ENCODE measurements around the gene OR2M7. TPM values are rescaled to one million over a fixed set of nuclear protein-coding genes. Genes with fewer than 3 reads are reported as not detected.

OR2M7 gene, protein sequence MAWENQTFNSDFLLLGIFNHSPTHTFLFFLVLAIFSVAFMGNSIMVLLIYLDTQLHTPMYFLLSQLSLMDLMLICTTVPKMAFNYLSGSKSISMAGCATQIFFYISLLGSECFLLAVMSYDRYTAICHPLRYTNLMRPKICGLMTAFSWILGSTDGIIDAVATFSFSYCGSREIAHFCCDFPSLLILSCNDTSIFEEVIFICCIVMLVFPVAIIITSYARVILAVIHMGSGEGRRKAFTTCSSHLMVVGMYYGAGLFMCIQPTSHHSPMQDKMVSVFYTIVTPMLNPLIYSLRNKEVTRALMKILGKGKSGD
- total RNA-seq (2021; ENCODE audit: unreplicated experiment), result not detected
- not detected for polyA plus RNA-seq (2012; ENCODE audit: insufficient read length)
- Bru-seq, nascent RNA, result not detected
- BruChase-seq, experiment 1, labeled RNA remaining after a 2-hour chase, result not detected
- not detected for BruChase-seq, experiment 2, labeled RNA remaining after a 6-hour chase
- long read RNA-seq, result 0 reads

- TF ChIP-seq POLR2AphosphoS5 (IDR thresholded peaks at IDR 0.05; ENCODE audit: low read depth, low read length) (no peak), CTCF (IDR thresholded peaks at IDR 0.05) (no peak), TCF7L2 (IDR thresholded peaks at IDR 0.05; ENCODE audit: low read depth, low read length) (no peak), SIN3A (IDR thresholded peaks at IDR 0.05; ENCODE audit: borderline replicate concordance, insufficient read depth, low read depth, low read length) (no peak), REST (IDR thresholded peaks at IDR 0.05; ENCODE audit: insufficient read depth in 1 of 2, low read depth in 2 of 2, low read length in 1 of 2) (no peak)
- in situ Hi-C loops (cut with HindIII; ENCODE audit: low pct_unique_long_range_greater_than_20kb, low sequenced_read_pairs) (no loop called here), intact Hi-C loops (cut with micrococcal nuclease; ENCODE audit: unreplicated experiment) (no loop called here)
- no peaks in the 10 kb centered on the region for H3K27me3 ChIP-seq (ENCODE audit: control insufficient read depth, insufficient read depth, low read length)
- ChIA-PET CTCF (no interaction called here), POLR2A (no interaction called here)
- no peak within 1 kb of the TSS for H3K27ac ChIP-seq (ENCODE audit: low read length)
- H3K9me3 ChIP-seq (ENCODE audit: control insufficient read depth, insufficient read depth, low read depth, low read length), result no peaks in the 10 kb centered on the region
- DNase-seq (ENCODE audit: low read depth, low spot score) (no peak), ATAC-seq (no peak)
- H3K4me3 ChIP-seq (ENCODE audit: low read depth in 2 of 2, low read length in 2 of 2), result no peak within 1 kb of the TSS
- H3K36me3 ChIP-seq (ENCODE audit: control insufficient read depth, insufficient read depth, low read length), result no peaks in the 10 kb centered on the region
- no TSS peak for BruUV-seq (replicated peaks)
- no peaks in the 10 kb centered on the region for H3K4me1 ChIP-seq (ENCODE audit: control insufficient read depth, insufficient read depth, low read length)
These were observed at the start of gene OR2M7 for GRCh38 chr1:248324468-248324867. TSS of gene OR2M7 (minus strand) at chr1:248324568. CDS start at chr1:248324568, 0 bp downstream.

- in situ Hi-C loops (cut with HindIII; ENCODE audit: low pct_unique_long_range_greater_than_20kb, low sequenced_read_pairs) (no loop called here), intact Hi-C loops (cut with micrococcal nuclease; ENCODE audit: unreplicated experiment) (no loop called here)
- Histone ChIP-seq H3K4me3 (ENCODE audit: low read depth in 2 of 2, low read length in 2 of 2) (no peak overlapping the region), H3K9me3 (ENCODE audit: control insufficient read depth, insufficient read depth, low read depth, low read length) (no peaks in the 10 kb centered on the region), H3K36me3 (ENCODE audit: control insufficient read depth, insufficient read depth, low read length) (no peaks in the 10 kb centered on the region), H3K4me1 (ENCODE audit: control insufficient read depth, insufficient read depth, low read length) (no peaks in the 10 kb centered on the region), H3K27me3 (ENCODE audit: control insufficient read depth, insufficient read depth, low read length) (no peaks in the 10 kb centered on the region), H3K27ac (ENCODE audit: low read length) (no peak overlapping the region)
- ChIA-PET CTCF (no interaction called here), POLR2A (no interaction called here)
- TF ChIP-seq POLR2AphosphoS5 (IDR thresholded peaks at IDR 0.05; ENCODE audit: low read depth, low read length) (no peak), CTCF (IDR thresholded peaks at IDR 0.05) (no peak), TCF7L2 (IDR thresholded peaks at IDR 0.05; ENCODE audit: low read depth, low read length) (no peak), SIN3A (IDR thresholded peaks at IDR 0.05; ENCODE audit: borderline replicate concordance, insufficient read depth, low read depth, low read length) (no peak), REST (IDR thresholded peaks at IDR 0.05; ENCODE audit: insufficient read depth in 1 of 2, low read depth in 2 of 2, low read length in 1 of 2) (no peak)
- BruUV-seq (replicated peaks), result no TSS peak
- DNase-seq (ENCODE audit: low read depth, low spot score) (no peak), ATAC-seq (no peak)
These were observed 49.4 kb upstream of the OR2M7 start for GRCh38 chr1:248373761-248374160.

Data from Panc1 (cell line).